Left ventricle myocardium superior (tissue), 1 donor: ENCODE measurements around the gene TRIP11. TPM values are rescaled to one million over a fixed set of nuclear protein-coding genes. Genes with fewer than 3 reads are reported as not detected.

Experiments used
- ATAC-seq: fragments of 200-7000 bp; cut with Tn5 transposase; one replicate; pipeline ENCODE4 v1.9.1; 2020; ENCODE audit warnings: mild to moderate bottlenecking, moderate library complexity
- DNase-seq: peaks from one replicate; pipeline ENCODE4 v3.0.0-alpha.2; 2020
- intact Hi-C: fragments of 100-400 bp; cut with micrococcal nuclease; formaldehyde crosslinking; loops from one replicate; pipeline ENCODE4 v1.11.0; 2022
- total RNA-seq: library from RNA; stranded (reverse); fragmentation: NEBNext Ultra II Directional; extraction: Animal tissue kit (Norgen Biotek cat#: 25700); gene quantifications from one replicate; pipeline ENCODE4 v1.2.1, GENCODE V29; 2021
- donor health status: DM: no; HTN: yes; CAD: no; lungs with severe emphysema.

The TRIP11 gene
- total RNA-seq, 1 donor from 2014 or later: 54.3 TPM

GRCh38 chr14:91927191-91927590 lies 112.7 kb downstream of the TRIP11 start:
- DNase-seq (no peak), ATAC-seq (no peak)
- intact Hi-C loops: no loop called here

- intact Hi-C loops: no loop called here
- DNase-seq (no peak), ATAC-seq (no peak)
Observed at GRCh38 chr14:91926131-91926890, 113.5 kb downstream of the TRIP11 start.

GRCh38 chr14:91925727-91926121 lies 114.1 kb downstream of the TRIP11 start:
- ATAC-seq: no peak
- intact Hi-C loops: no loop called here
- no peak for DNase-seq

GRCh38 chr14:91925001-91925726 lies 114.7 kb downstream of the TRIP11 start:
- DNase-seq: peak; percentile 56
- intact Hi-C loops: no loop called here
- ATAC-seq: peak; percentile 48

GRCh38 chr14:91920526-91920925 lies 119.3 kb downstream of the TRIP11 start:
- no peak for ATAC-seq
- intact Hi-C loops: no loop called here

GRCh38 chr14:91919814-91920213 lies 120.0 kb downstream of the TRIP11 start:
- intact Hi-C loops: no loop called here
- ATAC-seq (peak; percentile 88), DNase-seq (peak; percentile 66)

More at GRCh38 chr14:91920526-91920925, 119.3 kb downstream of the TRIP11 start:
- no peak for DNase-seq

- intact Hi-C loops: no loop called here
- ATAC-seq (peak; percentile 48), DNase-seq (no peak)
Observed at GRCh38 chr14:91918186-91918883, 121.5 kb downstream of the TRIP11 start.

Other genes starting within 250 kb of the TRIP11 start
- 9.2 TPM for gene TC2N, start 172.5 kb downstream of the TRIP11 start, total RNA-seq
- gene FBLN5, start 92.4 kb downstream of the TRIP11 start, total RNA-seq: 61.7 TPM
- gene ATXN3, start 66.5 kb upstream of the TRIP11 start, total RNA-seq: 15.9 TPM
- 648 TPM for gene NDUFB1, start 81.6 kb upstream of the TRIP11 start, total RNA-seq
- 38.7 TPM for gene CPSF2, start 81.9 kb upstream of the TRIP11 start, total RNA-seq